HG02973 (cell line): ENCODE measurements around the gene FCHSD2.
"Not testable (repeated sequence)": the region's sequence is repeated elsewhere in the genome, so short reads cannot be mapped to it uniquely, and the experiment has no call there.

Experiments
- ATAC-seq: cut with Tn5 transposase; IDR thresholded peaks from one replicate; pipeline ENCODE4 v1.9.1; 2021; ENCODE audit warnings: moderate library complexity; ENCODE audit not compliant: unreplicated experiment

Gene FCHSD2

DNA sequence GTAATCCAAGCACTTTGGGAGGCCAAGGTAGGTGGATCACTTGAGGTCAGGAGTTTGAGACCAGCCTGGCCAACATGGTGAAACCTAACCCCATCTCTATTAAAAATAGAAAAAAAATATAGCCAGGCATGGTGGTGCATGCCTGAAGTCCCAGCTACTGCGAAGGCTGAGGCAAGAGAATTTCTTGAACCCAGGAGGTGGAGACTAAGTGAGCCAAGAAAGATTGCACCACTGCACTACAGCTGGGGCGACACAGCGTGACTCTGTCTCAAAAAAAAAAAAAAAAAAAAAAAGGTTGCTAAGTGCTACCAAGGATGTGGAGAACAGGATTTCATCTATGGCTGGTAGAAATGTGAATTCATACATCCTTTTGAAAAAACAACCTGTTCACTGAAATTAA lies 291.3 kb downstream of the FCHSD2 start:
- no peak for ATAC-seq

DNA sequence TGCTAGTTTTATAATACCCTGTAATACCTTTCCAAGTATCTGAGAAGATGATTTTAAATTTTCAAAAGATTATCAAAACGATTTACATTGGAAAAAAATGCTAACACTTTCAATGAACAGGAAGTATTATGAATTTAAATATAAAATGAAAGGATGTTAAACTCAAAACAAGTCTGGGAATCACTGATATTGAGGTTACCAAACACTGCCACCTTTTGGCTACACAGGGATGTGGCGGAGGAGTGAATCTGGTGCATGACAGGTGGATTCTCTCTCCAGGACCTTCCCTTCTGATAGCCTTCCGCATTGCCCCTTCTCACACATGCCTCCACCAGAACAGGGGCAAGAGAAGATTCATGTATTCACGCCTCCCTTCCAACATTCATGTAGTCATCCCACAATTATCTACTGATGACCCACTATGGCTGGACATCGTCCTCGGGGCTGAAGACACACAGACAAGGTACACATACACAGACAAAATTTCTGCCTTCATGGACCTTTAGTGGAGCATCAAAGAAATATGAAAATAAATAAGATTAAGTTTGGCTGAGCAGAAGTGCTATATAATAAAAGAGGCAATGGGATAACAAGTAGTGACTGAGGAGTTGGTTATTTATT lies 293.2 kb downstream of the FCHSD2 start:
- ATAC-seq = no peak

DNA sequence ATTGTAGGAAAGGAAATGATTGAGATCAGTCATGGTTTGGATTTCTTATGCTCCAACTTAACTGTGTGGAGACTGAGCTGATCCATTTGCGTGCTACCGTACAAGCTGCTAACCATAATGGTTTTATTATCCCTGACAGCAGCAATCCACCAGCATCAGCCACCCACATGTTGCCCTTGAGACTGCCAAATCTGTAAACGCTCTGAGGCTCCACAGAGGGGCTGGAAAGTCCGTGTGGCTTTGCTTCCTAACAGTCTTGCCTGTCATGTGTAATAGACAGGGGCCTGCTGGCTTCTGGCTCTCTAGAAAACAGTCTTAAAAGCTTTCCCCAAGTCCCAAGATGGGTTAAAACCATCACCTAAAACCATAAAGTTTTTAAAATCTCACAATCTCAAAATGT lies 297.8 kb downstream of the FCHSD2 start:
- no peak for ATAC-seq

DNA sequence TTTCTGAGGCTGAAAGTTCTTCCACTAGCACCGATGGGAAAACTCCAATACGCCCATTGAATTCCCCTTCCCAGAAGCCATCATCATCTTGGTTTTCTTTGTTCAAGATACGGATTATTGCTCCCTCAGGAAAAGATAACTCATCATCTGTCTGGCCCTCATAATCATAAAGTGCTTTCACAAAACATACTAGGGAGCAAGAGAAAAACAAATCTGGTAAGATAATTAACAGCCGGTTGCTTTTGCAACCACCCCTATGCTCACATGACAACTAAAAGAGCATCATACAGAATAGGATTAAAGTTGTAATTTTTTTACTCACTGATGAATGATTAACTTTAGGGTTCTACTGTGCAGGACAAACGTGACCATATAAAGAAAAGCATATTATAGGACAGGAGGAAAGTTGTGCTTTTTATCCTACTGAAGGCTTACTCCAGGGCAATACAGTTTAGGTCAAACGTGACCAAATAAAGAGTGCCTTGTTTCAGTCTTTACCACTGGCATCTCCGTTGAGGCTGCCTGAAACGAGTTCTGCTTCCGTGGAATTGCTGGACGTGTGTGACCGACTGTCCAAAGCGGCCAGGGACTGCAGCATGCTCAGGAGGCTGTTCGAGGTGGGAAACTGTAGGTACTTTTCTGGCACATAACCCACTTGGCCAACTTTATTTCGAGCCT lies 299.3 kb downstream of the FCHSD2 start:
- no peak for ATAC-seq

DNA sequence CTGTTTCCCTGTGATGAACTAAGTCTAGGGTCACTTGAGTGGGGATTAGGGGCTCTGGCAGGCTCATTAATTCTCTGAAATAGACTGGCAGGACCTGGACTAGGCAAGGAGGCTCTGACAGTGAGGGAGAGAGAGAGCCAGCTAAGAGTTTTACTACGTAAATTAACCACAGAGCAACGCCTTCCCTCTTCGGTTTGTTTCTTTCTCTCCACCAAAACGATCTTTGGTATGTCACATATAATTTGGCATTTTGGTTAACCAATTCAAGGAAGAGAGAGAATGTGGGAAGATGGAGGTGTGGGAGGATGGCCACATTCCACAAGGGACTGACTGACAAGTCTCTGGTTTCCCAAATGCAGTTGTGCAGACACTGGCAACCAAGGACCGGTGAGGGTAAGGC lies 300.0 kb downstream of the FCHSD2 start:
- no peak for ATAC-seq

DNA sequence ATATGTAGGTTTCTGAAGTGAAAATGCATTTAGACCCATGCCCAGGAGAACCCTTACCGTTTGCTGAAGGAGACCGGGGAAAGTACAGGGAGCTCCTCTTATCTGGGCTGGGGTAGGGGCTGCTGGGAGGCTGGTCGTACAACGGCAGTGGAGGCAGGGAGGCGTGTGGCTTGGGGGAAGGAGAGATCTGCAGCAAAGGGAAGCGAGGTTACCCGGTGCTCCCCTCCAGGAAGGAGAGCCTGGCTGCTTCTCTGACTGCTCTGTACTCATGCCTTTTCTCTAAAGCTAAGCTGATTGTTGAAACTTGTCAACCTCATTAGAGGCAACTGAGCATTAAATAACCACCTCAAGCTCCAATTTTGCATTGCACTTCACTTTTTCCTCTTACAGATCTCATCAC lies 300.7 kb downstream of the FCHSD2 start:
- ATAC-seq = no peak

DNA sequence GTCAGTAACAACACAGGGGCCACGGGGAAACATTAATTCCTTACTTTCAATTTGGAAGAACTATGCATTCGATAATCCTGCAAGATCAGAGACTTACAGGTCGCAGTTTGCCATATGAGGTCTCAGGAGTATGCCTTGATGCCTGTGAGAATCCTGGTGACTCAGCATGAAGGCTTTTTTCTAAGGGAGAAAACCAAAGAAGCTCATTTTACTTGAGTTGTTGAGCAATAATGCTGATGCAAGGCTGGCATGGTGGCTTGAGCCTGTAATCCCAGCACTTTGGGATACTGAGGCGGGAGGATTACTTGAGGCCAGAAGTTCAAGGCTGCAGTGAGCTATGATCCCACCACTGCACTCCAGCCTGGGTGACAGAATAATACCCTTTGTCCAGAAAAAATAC lies 301.3 kb downstream of the FCHSD2 start:
- ATAC-seq = no peak

DNA sequence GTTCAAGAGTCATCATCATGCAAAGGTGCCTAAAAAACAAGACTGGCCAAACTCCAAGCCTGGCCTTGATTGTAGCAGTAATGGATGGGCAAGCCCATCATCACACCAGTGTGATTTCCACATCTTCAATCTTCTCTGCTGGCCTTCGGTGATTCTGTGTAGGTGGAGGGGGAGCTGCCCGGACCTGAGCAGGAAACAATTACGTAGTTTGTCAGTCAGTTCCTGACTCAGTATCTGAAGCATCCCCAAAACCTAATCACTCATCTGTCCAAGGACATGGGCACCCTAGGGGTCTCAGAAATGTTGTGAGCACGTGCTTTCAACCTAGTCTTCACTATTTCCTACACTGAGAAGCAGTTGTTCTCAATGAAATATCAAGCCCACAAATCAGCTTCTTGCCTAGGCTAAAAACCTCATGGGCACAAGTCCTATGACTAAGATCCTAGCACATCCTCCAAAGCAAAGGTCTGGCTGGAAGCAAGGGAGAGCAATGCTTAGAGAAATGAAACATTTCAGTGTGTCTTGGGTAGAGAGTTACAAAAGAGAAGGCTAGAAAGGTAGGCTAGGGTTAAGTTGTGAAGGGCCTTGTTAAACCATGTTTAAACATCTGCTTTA lies 303.3 kb downstream of the FCHSD2 start:
- ATAC-seq = no peak

DNA sequence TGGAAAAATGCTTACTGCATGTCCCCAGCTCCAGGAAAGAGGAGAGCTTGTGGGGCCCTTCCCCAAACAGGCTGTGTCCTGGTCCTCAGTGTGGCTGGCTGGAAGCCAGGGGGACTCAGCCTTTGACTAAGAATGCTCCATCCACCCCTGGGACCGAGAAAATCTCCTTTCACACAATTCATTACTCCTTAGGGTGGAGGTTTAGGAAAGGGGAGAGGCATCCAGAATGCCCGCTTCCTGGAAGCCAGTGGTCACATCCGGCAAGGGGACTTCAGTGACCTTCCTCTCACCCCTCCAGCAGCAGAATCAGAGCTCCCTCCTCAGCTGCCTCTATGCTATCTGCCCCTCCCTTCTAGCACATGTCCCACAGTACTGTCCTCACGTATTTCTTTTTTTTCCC lies 306.0 kb downstream of the FCHSD2 start:
- no peak for ATAC-seq

DNA sequence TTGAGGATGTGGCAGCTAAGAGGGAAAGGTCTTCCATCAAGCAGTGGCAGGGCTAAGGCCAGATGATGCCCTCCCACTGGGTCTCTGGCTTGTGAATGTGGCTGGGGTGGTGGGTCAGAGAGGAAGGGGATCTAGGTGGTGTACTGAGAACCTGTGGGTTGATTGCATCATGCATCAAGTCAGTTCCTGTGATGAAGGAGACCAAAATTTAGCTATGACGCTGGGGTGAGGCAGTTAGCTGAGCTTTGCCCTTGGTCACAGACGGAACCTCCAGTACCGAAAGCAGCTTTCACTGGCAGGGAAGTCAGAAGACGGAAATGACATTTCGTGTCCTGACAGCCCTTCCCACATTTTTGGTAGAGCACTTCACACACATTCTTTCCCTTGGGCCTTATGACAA lies 307.2 kb downstream of the FCHSD2 start:
- ATAC-seq = no peak

DNA sequence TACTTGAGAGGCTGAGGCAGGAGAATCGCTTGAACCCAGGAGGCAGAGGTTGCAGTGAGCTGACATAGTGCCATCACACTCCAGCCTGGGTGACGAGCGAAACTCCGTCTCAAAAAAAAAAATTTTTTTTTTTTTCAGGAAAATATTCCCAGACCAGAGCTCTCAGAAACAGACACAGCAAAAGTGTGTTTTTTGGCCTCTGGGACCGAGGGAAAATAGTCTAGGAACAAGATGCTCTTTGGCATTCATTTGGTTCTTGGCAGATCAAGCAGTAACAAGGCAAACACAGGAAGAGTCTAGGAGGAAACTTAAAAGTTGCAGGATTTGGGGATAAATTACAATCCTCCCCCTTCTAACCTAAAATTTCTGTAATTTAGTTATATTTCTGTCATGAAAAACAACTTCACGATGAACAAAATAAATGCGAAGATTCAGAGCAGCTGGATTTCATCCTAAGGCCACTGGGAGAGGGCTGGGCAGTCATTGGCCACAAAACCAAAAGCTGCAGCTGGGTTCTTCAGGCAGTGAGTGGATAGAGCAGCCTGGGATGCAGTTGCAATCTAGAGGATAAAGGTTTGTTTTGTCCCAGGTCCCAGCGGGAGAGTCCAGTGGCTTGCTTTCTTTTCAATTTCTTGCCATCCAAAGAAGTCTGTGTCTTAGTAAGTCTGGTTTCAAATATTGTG lies 308.2 kb downstream of the FCHSD2 start:
- ATAC-seq = no peak

DNA sequence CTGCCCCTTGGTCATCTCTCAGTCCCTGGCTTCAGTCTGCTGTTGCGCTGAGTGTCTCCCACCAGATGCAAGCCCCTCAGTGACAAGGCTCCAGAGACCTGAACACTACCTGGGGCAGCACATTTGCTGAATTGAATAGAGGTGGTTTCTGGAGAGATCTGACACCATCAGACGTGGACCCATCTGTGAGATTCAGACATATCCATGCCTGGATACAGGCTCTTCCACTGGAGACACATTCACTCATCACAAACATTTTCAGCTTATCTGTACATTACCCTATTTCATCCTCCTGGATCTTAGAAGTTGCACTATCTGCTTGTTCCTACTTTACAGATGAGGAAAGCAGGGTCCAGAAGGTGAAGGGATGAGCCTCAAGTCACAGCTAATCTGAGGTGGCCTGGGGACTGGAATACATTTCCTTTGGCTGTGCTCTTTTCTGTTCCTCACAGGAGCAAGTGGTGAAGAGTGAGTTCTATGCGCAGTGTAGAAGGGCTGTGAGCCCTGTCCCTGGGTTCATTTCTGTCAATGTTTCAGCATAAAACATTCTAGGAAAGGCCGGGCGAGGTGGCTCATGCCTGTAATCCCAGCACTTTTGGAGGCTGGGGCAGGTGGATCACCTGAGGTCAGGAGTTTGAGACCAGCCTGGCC lies 308.9 kb downstream of the FCHSD2 start:
- ATAC-seq = no peak

DNA sequence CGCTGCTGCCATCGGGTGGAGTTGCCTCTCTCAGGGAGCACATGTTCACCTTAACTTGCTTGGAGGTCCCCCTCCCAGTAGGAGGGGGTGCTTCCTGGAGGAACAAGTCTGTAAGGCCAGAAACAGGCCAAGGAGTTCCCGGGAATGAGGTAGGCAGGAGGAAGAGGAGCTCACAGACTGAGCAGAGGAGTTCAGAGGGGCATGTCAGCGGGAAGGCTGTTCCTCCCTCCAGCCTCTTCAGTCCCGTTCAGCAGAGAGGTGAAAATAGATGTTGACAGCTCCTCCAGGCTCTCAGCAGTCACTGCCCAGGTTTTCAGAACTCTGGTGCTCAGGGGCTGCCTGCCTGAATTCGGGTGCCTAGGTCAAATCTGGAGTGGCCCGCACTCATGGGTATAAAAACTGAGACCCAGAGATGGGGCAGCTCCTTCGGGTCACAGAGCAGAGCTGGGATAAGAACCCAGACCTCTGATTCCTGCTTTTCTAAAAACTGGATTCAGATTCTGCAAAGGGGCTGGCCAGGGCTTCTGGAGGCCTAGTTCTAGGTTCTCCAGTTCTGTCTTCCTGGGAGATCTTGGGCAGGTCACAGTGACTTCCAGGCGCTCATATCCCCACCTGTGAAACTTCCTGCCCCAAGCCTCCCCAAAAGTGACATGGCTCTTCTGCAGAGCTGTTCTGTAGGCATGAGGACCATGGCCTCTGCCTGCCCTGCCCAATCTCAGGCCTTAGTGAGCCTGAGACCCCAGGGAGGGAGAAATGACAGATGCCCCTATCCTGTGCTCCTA lies 309.6 kb downstream of the FCHSD2 start:
- no peak for ATAC-seq

DNA sequence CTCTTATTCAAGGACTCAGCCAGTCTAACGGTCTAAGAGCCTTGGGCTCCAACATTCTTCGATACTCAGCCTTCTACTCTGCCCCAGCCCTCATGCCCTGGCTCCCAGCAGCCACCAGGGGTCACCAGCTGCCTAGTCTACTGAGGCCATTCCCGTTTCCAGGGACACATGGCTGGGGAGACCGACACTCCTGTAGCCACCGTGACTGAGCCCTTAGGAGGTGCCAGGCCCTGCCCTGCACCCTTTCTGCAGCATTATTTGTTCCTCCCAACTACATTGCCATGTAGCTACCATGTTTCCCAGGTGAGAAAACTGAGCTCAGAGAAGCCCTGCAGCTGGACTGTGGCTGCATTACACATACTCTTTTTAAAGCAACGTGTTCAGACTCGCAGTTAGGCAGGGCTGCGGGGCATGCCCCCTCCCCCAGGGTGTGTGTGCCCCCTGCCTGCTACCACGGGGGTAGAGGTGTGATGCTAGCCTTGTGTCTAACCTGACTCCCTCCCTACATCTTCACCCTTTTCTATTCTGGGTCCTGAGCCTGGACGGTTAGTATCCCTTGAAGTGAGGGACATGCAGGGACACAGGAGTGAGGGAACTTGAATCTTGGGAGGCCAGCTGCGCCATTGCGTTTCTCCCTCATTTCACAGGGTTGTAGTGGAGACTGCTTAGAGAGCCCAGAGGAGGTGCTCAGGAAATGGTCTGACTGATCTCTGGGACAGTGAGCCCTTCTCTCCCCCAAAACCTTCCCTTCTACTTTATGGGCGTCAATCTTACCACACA lies 310.4 kb downstream of the FCHSD2 start:
- ATAC-seq = no peak

DNA sequence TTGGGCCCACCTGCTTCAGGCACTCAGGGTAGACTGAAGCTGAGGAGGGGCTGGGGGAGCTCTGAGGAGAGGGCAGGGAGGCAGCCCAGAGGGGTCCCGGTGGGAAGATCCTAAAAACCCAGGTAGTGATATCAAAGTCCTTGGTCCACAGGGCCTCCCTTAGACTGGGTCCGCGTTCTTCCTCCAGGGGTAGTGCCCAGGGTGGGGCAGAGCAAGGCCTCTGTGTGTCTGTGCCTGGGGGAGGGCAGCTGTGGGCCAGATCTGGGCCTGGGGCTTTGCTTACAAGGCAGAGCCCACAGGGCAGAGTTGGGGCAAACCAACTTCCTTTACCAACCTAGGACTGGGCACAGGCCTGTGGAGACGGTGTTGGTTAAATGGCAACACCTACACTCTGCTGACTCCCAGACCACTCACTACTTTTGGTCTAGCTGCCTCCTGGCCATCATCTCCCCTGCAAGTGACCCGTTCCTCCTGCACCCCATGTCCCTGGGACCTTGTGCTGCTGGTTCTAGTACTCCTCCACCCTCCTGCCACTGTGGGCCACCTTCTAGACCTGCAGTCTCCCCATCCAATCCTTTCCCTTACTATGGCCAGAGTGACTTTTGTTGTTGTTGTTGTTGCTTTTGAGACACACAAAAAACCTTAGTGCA lies 312.1 kb downstream of the FCHSD2 start:
- ATAC-seq = no peak

DNA sequence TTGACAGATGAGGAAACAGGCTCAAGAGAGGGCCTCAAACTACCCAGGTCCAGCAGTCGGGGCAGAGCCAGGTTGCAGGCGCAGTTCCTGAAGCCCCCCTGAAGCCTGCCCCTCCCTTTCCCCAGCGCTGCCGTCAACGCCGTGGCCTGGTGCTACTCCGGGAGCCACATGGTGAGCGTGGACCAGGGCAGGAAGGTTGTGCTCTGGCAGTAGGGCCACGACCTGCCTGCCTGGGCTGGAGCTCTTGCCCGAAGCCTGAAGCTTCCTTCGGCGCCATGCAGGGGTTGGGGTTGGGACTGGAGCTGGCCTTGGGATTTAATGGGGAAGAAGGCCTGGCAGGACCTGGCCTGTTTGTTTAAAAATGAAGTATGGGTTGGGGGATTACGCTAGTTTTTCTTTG lies 312.9 kb downstream of the FCHSD2 start:
- no peak for ATAC-seq

DNA sequence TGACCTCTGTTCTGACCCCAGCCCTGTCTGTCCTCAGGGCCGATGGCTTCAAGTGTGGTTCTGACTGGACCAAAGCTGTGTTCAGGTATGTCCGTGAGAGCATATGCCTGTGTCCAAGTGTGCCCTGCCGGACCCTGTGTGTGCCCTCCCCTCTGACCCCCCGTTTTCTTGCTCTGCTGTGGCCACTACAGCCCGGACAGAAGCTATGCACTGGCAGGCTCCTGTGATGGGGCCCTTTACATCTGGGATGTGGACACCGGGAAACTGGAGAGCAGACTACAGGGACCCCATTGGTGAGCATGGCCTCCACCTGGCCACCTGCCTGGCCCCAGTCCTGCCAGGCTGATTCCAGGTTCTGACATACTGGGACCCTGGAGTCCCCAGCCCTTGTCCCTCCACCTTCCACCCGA lies 313.4 kb downstream of the FCHSD2 start:
- no peak for ATAC-seq

DNA sequence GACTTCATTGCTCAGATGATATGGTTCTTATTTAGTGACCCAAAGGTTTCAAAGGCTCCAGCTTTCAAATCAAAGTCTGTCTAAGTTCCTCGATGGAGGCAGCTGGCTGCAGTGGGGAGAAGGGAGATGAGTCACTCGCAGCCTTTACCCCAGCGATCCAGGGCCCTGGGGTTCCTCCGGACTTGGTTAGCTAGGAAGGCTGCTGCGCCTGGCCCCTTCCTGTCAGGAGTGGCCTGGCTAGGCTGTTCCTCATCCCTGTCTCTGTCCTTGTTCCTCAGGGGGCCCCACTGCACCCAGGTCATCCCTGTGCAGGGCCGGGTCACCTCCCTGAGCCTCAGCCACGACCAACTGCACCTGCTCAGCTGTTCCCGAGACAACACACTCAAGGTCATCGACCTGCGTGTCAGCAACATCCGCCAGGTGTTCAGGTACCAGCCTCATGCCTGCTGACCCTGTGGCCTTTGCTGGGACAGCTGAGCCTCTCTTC lies 314.0 kb downstream of the FCHSD2 start:
- no peak for ATAC-seq

DNA sequence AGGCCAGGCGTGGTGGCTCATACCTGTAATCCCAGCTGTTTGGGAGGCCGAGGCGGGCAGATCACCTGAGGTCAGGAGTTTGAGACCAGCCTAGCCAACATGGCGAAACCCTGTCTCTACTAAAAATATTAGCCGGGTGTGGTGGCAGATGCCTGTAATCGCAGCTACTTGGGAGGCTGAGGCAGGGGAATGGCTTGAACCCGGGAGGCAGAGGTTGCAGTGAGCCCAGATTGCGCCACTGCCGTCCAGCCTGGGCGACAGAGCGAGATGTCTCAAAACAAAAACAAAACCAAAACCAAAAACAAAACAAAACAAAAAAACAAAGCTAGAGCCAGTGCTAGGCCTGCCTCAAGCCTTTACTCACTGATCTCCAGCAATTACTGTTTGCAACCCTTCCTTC lies 314.5 kb downstream of the FCHSD2 start:
- not testable (repeated sequence) for ATAC-seq
